Left lung (tissue), 10 donors: ENCODE data around the gene ZFHX3. TPM values are rescaled to one million over a fixed set of nuclear protein-coding genes. Genes with fewer than 3 reads are reported as not detected.

Experiments used
- ATAC-seq: fragments of 200-7000 bp; cut with Tn5 transposase; one replicate; pipeline ENCODE4 v1.9.1; 2020; ENCODE audit warnings: moderate library complexity
- DNase-seq, 4 donors: peaks; one replicate each; pipeline ENCODE4 v3.0.0-alpha.2; 2013 to 2020
- H3K27ac ChIP-seq, 2 donors: fragments of 200-600 bp; sonication (generic) in 1 of 2; one replicate each; pipeline versions ENCODE4 v1.5.0 to v1.8.0; 2020 to 2021
- H3K27me3 ChIP-seq, 2 donors: fragments of 200-600 bp; sonication (generic) in 1 of 2; one replicate each; pipeline versions ENCODE4 v1.5.0 to v1.8.0; 2020 to 2021
- H3K36me3 ChIP-seq, 2 donors: fragments of 200-600 bp; sonication (generic) in 1 of 2; one replicate each; pipeline versions ENCODE4 v1.5.0 to v1.8.0; 2020 to 2021
- H3K4me1 ChIP-seq, 2 donors: fragments of 200-600 bp; one replicate each; pipeline ENCODE4 v1.8.0; 2021
- H3K4me3 ChIP-seq, 2 donors: fragments of 200-600 bp; sonication (generic) in 1 of 2; one replicate each; pipeline versions ENCODE4 v1.5.0 to v1.8.0; 2020 to 2021; ENCODE audit warnings: mild to moderate bottlenecking in 1 of 2
- H3K9me3 ChIP-seq, 2 donors: fragments of 200-600 bp; sonication (generic) in 1 of 2; one replicate each; pipeline versions ENCODE4 v1.5.0 to v1.8.0; 2020 to 2021
- CTCF ChIP-seq, 2 donors: fragments of 200-600 bp; sonication (generic) in 1 of 2; IDR thresholded peaks; one replicate each; pipeline versions ENCODE4 v1.5.0 to v1.8.0; 2021; ENCODE audit warnings: antibody characterized with exemption in 2 of 2
- intact Hi-C, 2 donors: fragments of 100-400 bp; cut with DNase I; formaldehyde crosslinking; loops; one replicate each; pipeline versions ENCODE4 v1.11.2 to v1.14.2; 2022
- polyA plus RNA-seq, 6 donors: library from polyadenylated mRNA; unstranded; fragments of 120-200 nt; gene quantifications; one replicate each; pipeline ENCODE4 v1.2.1, GENCODE V29; 2013; ENCODE audit not compliant: insufficient read length in 6 of 6
- total RNA-seq, 2 donors: library from RNA; stranded (reverse); fragmentation: NEBNext Ultra II Directional; extraction: Animal tissue kit (Norgen Biotek cat#: 25700); gene quantifications; one replicate each; pipeline ENCODE4 v1.2.1, GENCODE V29; 2021
- donor health status: DM: no; HTN: yes; CAD: no.
- donor health status: DM: no; HTN: no; CAD: no.

ZFHX3 gene
- total and polyA plus RNA-seq, 8 donors: 21.4 to 34.7 (median 32.2) TPM

GRCh38 chr16:73036074-73036826 lies 11.7 kb downstream of the ZFHX3 start:
- intact Hi-C loops: no loop called here
- no peak for DNase-seq
- Histone ChIP-seq H3K27me3 (peaks cover 0 to 9% of the 10 kb centered on the region in 2 donors), H3K4me1 (peaks cover 4 to 36% of the 10 kb centered on the region in 2 donors), H3K36me3 (no peaks in the 10 kb centered on the region), H3K9me3 (no peaks in the 10 kb centered on the region), H3K27ac (peak overlapping the region in 1 of 2 donors; percentile 7), H3K4me3 (no peak overlapping the region)
- no peak for TF ChIP-seq CTCF (IDR thresholded peaks at IDR 0.05)
- peak; percentile 38 for ATAC-seq

- H3K27me3 ChIP-seq: peaks cover 0 to 9% of the 10 kb centered on the region in 2 donors
- no peaks in the 10 kb centered on the region for H3K36me3 ChIP-seq
- H3K4me1 ChIP-seq: peaks cover 4 to 36% of the 10 kb centered on the region in 2 donors
- no peak for TF ChIP-seq CTCF (IDR thresholded peaks at IDR 0.05)
- intact Hi-C loops: no loop called here
- H3K4me3 ChIP-seq: no peak overlapping the region
- no peaks in the 10 kb centered on the region for H3K9me3 ChIP-seq
- ATAC-seq: no peak
- no peak for DNase-seq
- no peak overlapping the region for H3K27ac ChIP-seq
These were observed 13.6 kb downstream of the ZFHX3 start for GRCh38 chr16:73034374-73034773.

- Histone ChIP-seq H3K27ac (no peak overlapping the region), H3K4me1 (peaks cover 4 to 38% of the 10 kb centered on the region in 2 donors), H3K4me3 (no peak overlapping the region), H3K27me3 (peaks cover 0 to 9% of the 10 kb centered on the region in 2 donors), H3K36me3 (no peaks in the 10 kb centered on the region), H3K9me3 (no peaks in the 10 kb centered on the region)
- DNase-seq: no peak
- TF ChIP-seq CTCF (IDR thresholded peaks at IDR 0.05): no peak
- intact Hi-C loops: no loop called here
- ATAC-seq: no peak
These were observed 14.5 kb downstream of the ZFHX3 start for GRCh38 chr16:73033271-73033998.

GRCh38 chr16:73032541-73033270 lies 15.2 kb downstream of the ZFHX3 start:
- no peak for DNase-seq
- H3K9me3 ChIP-seq: no peaks in the 10 kb centered on the region
- no peak for TF ChIP-seq CTCF (IDR thresholded peaks at IDR 0.05)
- no peaks in the 10 kb centered on the region for H3K36me3 ChIP-seq
- H3K27ac ChIP-seq: no peak overlapping the region
- intact Hi-C loops: no loop called here
- no peak for ATAC-seq
- no peak overlapping the region for H3K4me3 ChIP-seq
- peaks cover 4 to 40% of the 10 kb centered on the region in 2 donors for H3K4me1 ChIP-seq
- H3K27me3 ChIP-seq: peaks cover 0 to 9% of the 10 kb centered on the region in 2 donors

- DNase-seq (peak in 1 of 4 donors; percentile 9), ATAC-seq (no peak)
- Histone ChIP-seq H3K27ac (no peak overlapping the region), H3K36me3 (no peaks in the 10 kb centered on the region), H3K4me3 (no peak overlapping the region), H3K27me3 (peaks cover 0 to 9% of the 10 kb centered on the region in 2 donors), H3K9me3 (no peaks in the 10 kb centered on the region), H3K4me1 (peaks cover 0 to 34% of the 10 kb centered on the region in 2 donors)
- intact Hi-C loops: no loop called here
- no peak for TF ChIP-seq CTCF (IDR thresholded peaks at IDR 0.05)
These were observed 15.9 kb downstream of the ZFHX3 start for GRCh38 chr16:73031984-73032383.
